Breast epithelium (tissue), 3 donors: ENCODE data around the gene RAC3.

Source experiments
- POLR2A ChIP-seq: fragments of 450-650 bp; IDR thresholded peaks from one replicate; pipeline ENCODE4 v1.6.1; 2016; ENCODE audit warnings: antibody characterized with exemption, mild to moderate bottlenecking, moderate library complexity
- TF ChIP-seq, protein P1 (sequence below), 3 donors: fragments of 450-650 bp; IDR thresholded peaks; one replicate each; pipeline ENCODE4 v1.5.1; 2016 to 2017; ENCODE audit warnings: antibody characterized with exemption in 3 of 3, mild to moderate bottlenecking in 3 of 3, moderate library complexity in 3 of 3

DNA sequence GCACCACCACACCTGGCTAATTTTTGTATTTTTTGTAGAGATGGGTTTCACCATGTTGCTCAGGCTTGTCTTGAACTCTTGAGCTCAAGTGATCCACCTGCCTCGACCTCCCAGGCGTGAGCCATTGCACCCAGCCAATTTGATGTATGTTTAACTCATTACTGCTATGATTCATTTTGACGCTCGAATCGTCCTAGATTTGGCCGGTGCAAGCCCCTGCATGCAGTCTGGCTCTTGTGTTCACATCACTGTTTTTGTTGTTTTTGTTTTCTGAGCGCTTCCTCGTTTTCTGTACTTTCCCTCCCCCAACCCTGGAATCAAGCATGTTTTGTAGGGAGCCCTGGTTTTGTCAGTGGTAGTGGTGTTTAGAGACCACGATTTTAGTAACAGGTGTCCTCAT, 42.0 kb downstream of the RAC3 start:
- TF ChIP-seq, protein P1, sequence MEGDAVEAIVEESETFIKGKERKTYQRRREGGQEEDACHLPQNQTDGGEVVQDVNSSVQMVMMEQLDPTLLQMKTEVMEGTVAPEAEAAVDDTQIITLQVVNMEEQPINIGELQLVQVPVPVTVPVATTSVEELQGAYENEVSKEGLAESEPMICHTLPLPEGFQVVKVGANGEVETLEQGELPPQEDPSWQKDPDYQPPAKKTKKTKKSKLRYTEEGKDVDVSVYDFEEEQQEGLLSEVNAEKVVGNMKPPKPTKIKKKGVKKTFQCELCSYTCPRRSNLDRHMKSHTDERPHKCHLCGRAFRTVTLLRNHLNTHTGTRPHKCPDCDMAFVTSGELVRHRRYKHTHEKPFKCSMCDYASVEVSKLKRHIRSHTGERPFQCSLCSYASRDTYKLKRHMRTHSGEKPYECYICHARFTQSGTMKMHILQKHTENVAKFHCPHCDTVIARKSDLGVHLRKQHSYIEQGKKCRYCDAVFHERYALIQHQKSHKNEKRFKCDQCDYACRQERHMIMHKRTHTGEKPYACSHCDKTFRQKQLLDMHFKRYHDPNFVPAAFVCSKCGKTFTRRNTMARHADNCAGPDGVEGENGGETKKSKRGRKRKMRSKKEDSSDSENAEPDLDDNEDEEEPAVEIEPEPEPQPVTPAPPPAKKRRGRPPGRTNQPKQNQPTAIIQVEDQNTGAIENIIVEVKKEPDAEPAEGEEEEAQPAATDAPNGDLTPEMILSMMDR (IDR thresholded peaks at IDR 0.05), result no peak
- no peak for TF ChIP-seq POLR2A
